ENCODE results near the gene PTEN. TPM values are rescaled to one million over a fixed set of nuclear protein-coding genes. Genes with fewer than 3 reads are reported as not detected.
A peak's percentile ranks its signal among the peaks of the same experiment; 100 is the strongest.

Gene PTEN
- total and polyA plus RNA-seq, 2 experiments from 2014 or later: 30.4 to 66.1 TPM

GRCh38 chr10:87976101-87976743 lies 112.8 kb downstream of the PTEN start:
- Histone ChIP-seq H3K27me3 (no peaks in the 10 kb centered on the region), H3K9me3 (ENCODE audit: low read depth) (no peaks in the 10 kb centered on the region), H3K36me3 (no peaks in the 10 kb centered on the region), H3K27ac (no peak overlapping the region), H3K4me3 (no peak overlapping the region), H3K4me1 (ENCODE audit: low read depth) (no peaks in the 10 kb centered on the region)
- TF ChIP-seq, protein P1, sequence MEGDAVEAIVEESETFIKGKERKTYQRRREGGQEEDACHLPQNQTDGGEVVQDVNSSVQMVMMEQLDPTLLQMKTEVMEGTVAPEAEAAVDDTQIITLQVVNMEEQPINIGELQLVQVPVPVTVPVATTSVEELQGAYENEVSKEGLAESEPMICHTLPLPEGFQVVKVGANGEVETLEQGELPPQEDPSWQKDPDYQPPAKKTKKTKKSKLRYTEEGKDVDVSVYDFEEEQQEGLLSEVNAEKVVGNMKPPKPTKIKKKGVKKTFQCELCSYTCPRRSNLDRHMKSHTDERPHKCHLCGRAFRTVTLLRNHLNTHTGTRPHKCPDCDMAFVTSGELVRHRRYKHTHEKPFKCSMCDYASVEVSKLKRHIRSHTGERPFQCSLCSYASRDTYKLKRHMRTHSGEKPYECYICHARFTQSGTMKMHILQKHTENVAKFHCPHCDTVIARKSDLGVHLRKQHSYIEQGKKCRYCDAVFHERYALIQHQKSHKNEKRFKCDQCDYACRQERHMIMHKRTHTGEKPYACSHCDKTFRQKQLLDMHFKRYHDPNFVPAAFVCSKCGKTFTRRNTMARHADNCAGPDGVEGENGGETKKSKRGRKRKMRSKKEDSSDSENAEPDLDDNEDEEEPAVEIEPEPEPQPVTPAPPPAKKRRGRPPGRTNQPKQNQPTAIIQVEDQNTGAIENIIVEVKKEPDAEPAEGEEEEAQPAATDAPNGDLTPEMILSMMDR (IDR thresholded peaks at IDR 0.05; ENCODE audit: low read depth, low read length): no peak
- DNase-seq (ENCODE audit: low read depth in 1 of 2, low spot score in 1 of 2): peak in 1 of 2 donors; percentile 47

GRCh38 chr10:87978166-87978565 lies 114.7 kb downstream of the PTEN start:
- DNase-seq (ENCODE audit: low read depth in 1 of 2, low spot score in 1 of 2): no peak
- no peak overlapping the region for H3K27ac ChIP-seq
- H3K4me1 ChIP-seq (ENCODE audit: low read depth): no peaks in the 10 kb centered on the region
- no peaks in the 10 kb centered on the region for H3K9me3 ChIP-seq (ENCODE audit: low read depth)
- no peaks in the 10 kb centered on the region for H3K36me3 ChIP-seq
- no peak overlapping the region for H3K4me3 ChIP-seq
- TF ChIP-seq, protein P1 (IDR thresholded peaks at IDR 0.05; ENCODE audit: low read depth, low read length): no peak
- no peaks in the 10 kb centered on the region for H3K27me3 ChIP-seq

DNA sequence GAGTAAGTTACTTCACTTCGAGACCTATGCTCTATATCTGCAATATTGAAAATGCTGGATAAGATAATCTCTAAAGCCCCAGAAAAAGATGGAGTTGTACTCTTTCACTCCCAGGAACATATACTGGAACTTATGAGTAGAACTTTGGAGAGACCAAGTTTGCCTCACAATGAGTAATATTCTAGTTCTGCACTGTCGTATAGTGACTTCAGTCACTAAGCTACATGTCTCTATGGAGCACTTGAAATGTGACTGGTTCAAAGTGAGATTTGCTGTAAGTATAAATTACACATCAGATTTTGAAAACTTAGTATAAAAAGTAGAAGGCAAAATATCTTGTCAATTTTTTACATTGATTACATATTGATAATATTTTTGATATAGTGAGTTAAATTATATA lies 116.4 kb downstream of the PTEN start:
- Histone ChIP-seq H3K4me1 (ENCODE audit: low read depth) (no peaks in the 10 kb centered on the region), H3K27ac (no peak overlapping the region), H3K36me3 (no peaks in the 10 kb centered on the region), H3K9me3 (ENCODE audit: low read depth) (no peaks in the 10 kb centered on the region), H3K27me3 (no peaks in the 10 kb centered on the region), H3K4me3 (no peak overlapping the region)
- no peak for DNase-seq (ENCODE audit: low read depth in 1 of 2, low spot score in 1 of 2)
- TF ChIP-seq, protein P1 (IDR thresholded peaks at IDR 0.05; ENCODE audit: low read depth, low read length): no peak

GRCh38 chr10:87983716-87984115 lies 120.3 kb downstream of the PTEN start:
- Histone ChIP-seq H3K27me3 (no peaks in the 10 kb centered on the region), H3K4me1 (ENCODE audit: low read depth) (no peaks in the 10 kb centered on the region), H3K4me3 (no peak overlapping the region), H3K27ac (no peak overlapping the region), H3K36me3 (no peaks in the 10 kb centered on the region), H3K9me3 (ENCODE audit: low read depth) (no peaks in the 10 kb centered on the region)
- TF ChIP-seq, protein P1 (IDR thresholded peaks at IDR 0.05; ENCODE audit: low read depth, low read length): no peak
- no peak for DNase-seq (ENCODE audit: low read depth in 1 of 2, low spot score in 1 of 2)

- H3K36me3 ChIP-seq: no peaks in the 10 kb centered on the region
- no peak overlapping the region for H3K27ac ChIP-seq
- peaks cover 7% of the 10 kb centered on the region for H3K4me1 ChIP-seq (ENCODE audit: low read depth)
- DNase-seq (ENCODE audit: low read depth in 1 of 2, low spot score in 1 of 2): no peak
- H3K4me3 ChIP-seq: no peak overlapping the region
- no peaks in the 10 kb centered on the region for H3K9me3 ChIP-seq (ENCODE audit: low read depth)
- TF ChIP-seq, protein P1 (IDR thresholded peaks at IDR 0.05; ENCODE audit: low read depth, low read length): no peak
- H3K27me3 ChIP-seq: no peaks in the 10 kb centered on the region
Observed at GRCh38 chr10:87987206-87987605, 123.8 kb downstream of the PTEN start.
